Liver (tissue), 9 donors: Measurements from ENCODE around the gene GNPTG. TPM values are rescaled to one million over a fixed set of nuclear protein-coding genes. Genes with fewer than 3 reads are reported as not detected.

ENCODE experiments used
- DNase-seq: peaks from one replicate; pipeline ENCODE4 v3.0.0-alpha.2; 2017; ENCODE audit warnings: low spot score
- H3K27ac ChIP-seq, 2 donors: one replicate each; pipeline ENCODE4 v1.7.0; 2013; ENCODE audit warnings: inconsistent platforms in 2 of 2, low read length in 2 of 2, control low read depth in 1 of 2, low read depth in 1 of 2, mild to moderate bottlenecking in 1 of 2
- H3K27me3 ChIP-seq, 4 donors: one replicate each; pipeline versions ENCODE4 v1.6.1 to v1.7.0; 2013; ENCODE audit warnings: low read length in 3 of 4, inconsistent platforms in 1 of 4, mild to moderate bottlenecking in 1 of 4, moderate library complexity in 1 of 4; ENCODE audit not compliant: control insufficient read depth in 4 of 4, insufficient read depth in 4 of 4
- H3K36me3 ChIP-seq, 4 donors: one replicate each; pipeline versions ENCODE4 v1.6.1 to v1.7.0; 2013; ENCODE audit warnings: low read length in 3 of 4, mild to moderate bottlenecking in 3 of 4, low read depth in 1 of 4, moderate library complexity in 1 of 4; ENCODE audit not compliant: control insufficient read depth in 4 of 4, insufficient read depth in 3 of 4
- H3K4me1 ChIP-seq, 4 donors: one replicate each; pipeline versions ENCODE4 v1.6.1 to v1.7.0; 2013; ENCODE audit warnings: low read length in 3 of 4, mild to moderate bottlenecking in 3 of 4, moderate library complexity in 1 of 4; ENCODE audit not compliant: control insufficient read depth in 4 of 4, insufficient read depth in 4 of 4
- H3K4me3 ChIP-seq, 3 donors: one replicate each; pipeline versions ENCODE4 v1.6.1 to v1.7.0; 2013; ENCODE audit warnings: low read length in 3 of 3, control low read depth in 1 of 3, low read depth in 1 of 3, mild to moderate bottlenecking in 1 of 3
- H3K9ac ChIP-seq, 2 donors: one replicate each; pipeline ENCODE4 v1.7.0; 2013; ENCODE audit warnings: low read length in 2 of 2, mild to moderate bottlenecking in 2 of 2, moderate library complexity in 2 of 2, control low read depth in 1 of 2, low read depth in 1 of 2
- H3K9me3 ChIP-seq, 4 donors: one replicate each; pipeline versions ENCODE4 v1.6.1 to v1.7.0; 2013; ENCODE audit warnings: low read length in 3 of 4; ENCODE audit not compliant: control insufficient read depth in 4 of 4
- ATF3 ChIP-seq: IDR thresholded peaks from 2 replicates; pipeline ENCODE4 v1.6.1; 2016; ENCODE audit warnings: antibody characterized with exemption
- CTCF ChIP-seq: fragments of 150-350 bp; IDR thresholded peaks from 2 replicates; pipeline ENCODE4 v1.5.1; 2017; ENCODE audit warnings: improper control_type of control experiment, low read depth, low read length; ENCODE audit not compliant: missing input control
- EGR1 ChIP-seq, 2 donors: IDR thresholded peaks; 2 replicates each; pipeline ENCODE4 v1.6.1; 2016 to 2018; ENCODE audit warnings: antibody characterized with exemption in 2 of 2, low read depth in 2 of 2
- FOXA1 ChIP-seq: IDR thresholded peaks from 2 replicates; pipeline ENCODE4 v1.6.1; 2016; ENCODE audit warnings: antibody characterized with exemption
- FOXA2 ChIP-seq: IDR thresholded peaks from 2 replicates; pipeline ENCODE4 v1.6.1; 2016; ENCODE audit warnings: antibody characterized with exemption
- GABPA ChIP-seq, 2 donors: IDR thresholded peaks in 1 of 2; conservative IDR thresholded peaks in 1 of 2; 2 replicates each; pipeline ENCODE4 v1.6.1; 2016; ENCODE audit warnings: antibody characterized with exemption in 2 of 2, mild to moderate bottlenecking in 1 of 2, moderate library complexity in 1 of 2
- HNF4A ChIP-seq, 2 donors: conservative IDR thresholded peaks; 2 replicates each; pipeline ENCODE4 v1.6.1; 2016; ENCODE audit warnings: antibody characterized with exemption in 2 of 2, mild to moderate bottlenecking in 2 of 2
- HNF4G ChIP-seq: IDR thresholded peaks from 2 replicates; pipeline ENCODE4 v1.6.1; 2016; ENCODE audit warnings: antibody characterized with exemption
- JUND ChIP-seq, 2 donors: IDR thresholded peaks; 2 replicates each; pipeline ENCODE4 v1.6.1; 2016; ENCODE audit warnings: antibody characterized with exemption in 2 of 2
- MAX ChIP-seq: IDR thresholded peaks from 2 replicates; pipeline ENCODE4 v1.6.1; 2016; ENCODE audit warnings: antibody characterized with exemption
- NR2F2 ChIP-seq: IDR thresholded peaks from 2 replicates; pipeline ENCODE4 v1.6.1; 2016; ENCODE audit warnings: antibody characterized with exemption
- RAD21 ChIP-seq, 2 donors: IDR thresholded peaks; 2 replicates each; pipeline ENCODE4 v1.6.1; 2016; ENCODE audit warnings: antibody characterized with exemption in 2 of 2, mild to moderate bottlenecking in 2 of 2
- REST ChIP-seq: IDR thresholded peaks from 2 replicates; pipeline ENCODE4 v1.6.1; 2016; ENCODE audit warnings: antibody characterized with exemption, mild to moderate bottlenecking
- RXRA ChIP-seq, 2 donors: IDR thresholded peaks; 2 replicates each; pipeline ENCODE4 v1.6.1; 2017 to 2018; ENCODE audit warnings: antibody characterized with exemption in 2 of 2, mild to moderate bottlenecking in 1 of 2
- SP1 ChIP-seq: IDR thresholded peaks from 2 replicates; pipeline ENCODE4 v1.6.1; 2018; ENCODE audit warnings: antibody characterized with exemption, mild to moderate bottlenecking
- TAF1 ChIP-seq: conservative IDR thresholded peaks from 2 replicates; pipeline ENCODE4 v1.6.1; 2016; ENCODE audit warnings: antibody characterized with exemption, mild to moderate bottlenecking
- YY1 ChIP-seq: IDR thresholded peaks from 2 replicates; pipeline ENCODE4 v1.6.1; 2016; ENCODE audit warnings: antibody characterized with exemption, mild to moderate bottlenecking
- ZBTB33 ChIP-seq: IDR thresholded peaks from 2 replicates; pipeline ENCODE4 v1.6.1; 2016; ENCODE audit warnings: antibody characterized with exemption
- WGBS: extraction: QIAGEN DNeasy Blood & Tissue Kit; methylation state at CpG from one replicate; pipeline ENCODE4 v1.1.7; 2013; 5-methylcytosine and 5-hydroxymethylcytosine counted together
- polyA plus RNA-seq, 2 donors: library from polyadenylated mRNA; stranded (reverse) in 1 of 2; unstranded in 1 of 2; fragments of 200-250 nt in 1 of 2; fragments of >200 nt in 1 of 2; fragmentation: Nextera tagmentation in 1 of 2; extraction: Ambion mirVana in 1 of 2; gene quantifications; one replicate each; pipeline versions ENCODE4 v1.2.1 to v1.2.3, GENCODE V29; 2013 to 2015
- total RNA-seq, 2 donors: library from RNA; depleted of rRNA; stranded (reverse); fragments of >200 nt; gene quantifications; one replicate each; pipeline ENCODE4 v1.2.3, GENCODE V29; 2014
- donor health status: healthy.
- donor health status: healthy.
- donor health status: healthy.
- donor health status: healthy.
- donor health status: healthy.

GNPTG gene
- total and polyA plus RNA-seq, 4 donors, result 24.4 to 79.6 (median 41.0) TPM

GRCh38 chr16:1320658-1321240 lies 31.0 kb upstream of the GNPTG start:
- no peak for DNase-seq
- H3K27ac ChIP-seq, result no peak overlapping the region
- H3K4me1 ChIP-seq, result no peaks in the 10 kb centered on the region
- H3K4me3 ChIP-seq, result no peak overlapping the region
- H3K9me3 ChIP-seq, result no peaks in the 10 kb centered on the region
- H3K27me3 ChIP-seq, result no peaks in the 10 kb centered on the region
- H3K9ac ChIP-seq, result no peak overlapping the region
- 87% methylated on average over 22 of the region's 22 CpGs for WGBS
- H3K36me3 ChIP-seq, result peaks cover 31 to 86% (median 46%) of the 10 kb centered on the region in 4 donors
- TF ChIP-seq JUND (IDR thresholded peaks at IDR 0.05) (no peak), CTCF (no peak), YY1 (no peak), TAF1 (no peak), SP1 (no peak), EGR1 (IDR thresholded peaks at IDR 0.05; ENCODE audit: low read depth in 2 of 2) (no peak), RXRA (IDR thresholded peaks at IDR 0.05) (no peak), FOXA1 (no peak), ZBTB33 (no peak), RAD21 (IDR thresholded peaks at IDR 0.05) (no peak), NR2F2 (no peak), GABPA (IDR thresholded peaks at IDR 0.05 in 1 of 2, conservative IDR thresholded peaks at IDR 0.05 in 1 of 2) (no peak), REST (no peak), FOXA2 (no peak), ATF3 (no peak), MAX (no peak), HNF4G (no peak), HNF4A (conservative IDR thresholded peaks at IDR 0.05) (no peak)
